ENCODE data around the gene RAD51. TPM values are rescaled to one million over a fixed set of nuclear protein-coding genes. Genes with fewer than 3 reads are reported as not detected.

RAD51 gene
- total and polyA plus RNA-seq, 9 of the 15 experiments (the other 6 are each of a cell fraction or from before 2014, with no cell fraction given) = 16.0 to 63.8 (median 34.6) TPM

- TF ChIP-seq ZBTB9 (CRISPR knock-in tag; IDR thresholded peaks at IDR 0.05) (no peak), HMBOX1 (IDR thresholded peaks at IDR 0.05) (no peak), ZNF311 (CRISPR knock-in tag; IDR thresholded peaks at IDR 0.05) (no peak), NRF1 (conservative IDR thresholded peaks at IDR 0.05 in 1 of 2, IDR thresholded peaks at IDR 0.05 in 1 of 2) (no peak), KLF6 (CRISPR knock-in tag; IDR thresholded peaks at IDR 0.05; ENCODE audit: borderline replicate concordance) (no peak), HDGF (IDR thresholded peaks at IDR 0.05) (no peak), RNF2 (IDR thresholded peaks at IDR 0.05) (no peak), ZNF121 (CRISPR knock-in tag; conservative IDR thresholded peaks at IDR 0.05) (no peak), NR3C1 (CRISPR knock-in tag; IDR thresholded peaks at IDR 0.05) (no peak), NCOA1 (IDR thresholded peaks at IDR 0.05; ENCODE audit: low read depth) (no peak), SIN3B (IDR thresholded peaks at IDR 0.05; ENCODE audit: low read depth) (no peak), ZNF347 (CRISPR knock-in tag; IDR thresholded peaks at IDR 0.05; ENCODE audit: low read depth) (no peak), RUNX1 (IDR thresholded peaks at IDR 0.05; ENCODE audit: low read depth) (no peak), GATAD2B (IDR thresholded peaks at IDR 0.05; ENCODE audit: borderline replicate concordance) (no peak), MAFK (IDR thresholded peaks at IDR 0.05; ENCODE audit: low read length) (peak; percentile 61), ZNF77 (CRISPR knock-in tag; IDR thresholded peaks at IDR 0.05) (no peak), ARID2 (IDR thresholded peaks at IDR 0.05) (no peak), ZNF175 (CRISPR knock-in tag; IDR thresholded peaks at IDR 0.05; ENCODE audit: low read depth) (no peak), EP300 (IDR thresholded peaks at IDR 0.05; ENCODE audit: low read length) (no peak), ZNF232 (CRISPR knock-in tag; IDR thresholded peaks at IDR 0.05) (no peak), PTBP1 (IDR thresholded peaks at IDR 0.05; ENCODE audit: low read depth, low read length) (no peak)
- TF ChIP-seq, protein P1, sequence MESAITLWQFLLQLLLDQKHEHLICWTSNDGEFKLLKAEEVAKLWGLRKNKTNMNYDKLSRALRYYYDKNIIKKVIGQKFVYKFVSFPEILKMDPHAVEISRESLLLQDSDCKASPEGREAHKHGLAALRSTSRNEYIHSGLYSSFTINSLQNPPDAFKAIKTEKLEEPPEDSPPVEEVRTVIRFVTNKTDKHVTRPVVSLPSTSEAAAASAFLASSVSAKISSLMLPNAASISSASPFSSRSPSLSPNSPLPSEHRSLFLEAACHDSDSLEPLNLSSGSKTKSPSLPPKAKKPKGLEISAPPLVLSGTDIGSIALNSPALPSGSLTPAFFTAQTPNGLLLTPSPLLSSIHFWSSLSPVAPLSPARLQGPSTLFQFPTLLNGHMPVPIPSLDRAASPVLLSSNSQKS (CRISPR knock-in tag; IDR thresholded peaks at IDR 0.05) = no peak
- TF ChIP-seq, protein P2, sequence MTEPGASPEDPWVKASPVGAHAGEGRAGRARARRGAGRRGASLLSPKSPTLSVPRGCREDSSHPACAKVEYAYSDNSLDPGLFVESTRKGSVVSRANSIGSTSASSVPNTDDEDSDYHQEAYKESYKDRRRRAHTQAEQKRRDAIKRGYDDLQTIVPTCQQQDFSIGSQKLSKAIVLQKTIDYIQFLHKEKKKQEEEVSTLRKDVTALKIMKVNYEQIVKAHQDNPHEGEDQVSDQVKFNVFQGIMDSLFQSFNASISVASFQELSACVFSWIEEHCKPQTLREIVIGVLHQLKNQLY (CRISPR knock-in tag; conservative IDR thresholded peaks at IDR 0.05) = no peak
These were observed 49.2 kb downstream of the RAD51 start (continued) for GRCh38 chr15:40743921-40744814.
